ENCODE results near the gene ZNF705A. TPM values are rescaled to one million over a fixed set of nuclear protein-coding genes. Genes with fewer than 3 reads are reported as not detected.
"Not testable (repeated sequence)": the region's sequence is repeated elsewhere in the genome, so short reads cannot be mapped to it uniquely, and the experiment has no call there.

The ZNF705A gene
- total RNA-seq, 4 donors from 2014 or later: not detected

- no peak for ATAC-seq
- H3K27me3 ChIP-seq: no peaks in the 10 kb centered on the region
- H3K4me1 ChIP-seq: no peaks in the 10 kb centered on the region
- intact Hi-C loops (cut with DNase I; ENCODE audit: low total_unique reads): no loop called here
- no peak within 1 kb of the TSS for H3K27ac ChIP-seq
- TF ChIP-seq POLR2A (IDR thresholded peaks at IDR 0.05) (no peak), CTCF (IDR thresholded peaks at IDR 0.05 in 4 of 5, conservative IDR thresholded peaks at IDR 0.05 in 1 of 5) (no peak)
- DNase-seq: no peak
- no peaks in the 10 kb centered on the region for H3K36me3 ChIP-seq
- no peak within 1 kb of the TSS for H3K4me3 ChIP-seq
- no peaks in the 10 kb centered on the region for H3K9me3 ChIP-seq
- in situ Hi-C loops (cut with MboI; ENCODE audit: low sequenced_read_pairs in 4 of 4): loop anchor here in 3 of 4 donors (25.0 kb wide), 1 partner anchor 114 kb away; the partner anchor contains the start of gene FAM90A1 (in 3 of the 3)
Measured at GRCh38 chr12:8123124-8123912, 33.5 kb upstream of the ZNF705A start, which contains the start of gene CLEC4A. CLEC4A (plus strand) TSS chr12:8123617; CDS start chr12:8123879, 262 bp downstream.

GRCh38 chr12:8127138-8127537 is 29.7 kb upstream of the ZNF705A start:
- ATAC-seq (no peak), DNase-seq (no peak)
- peaks cover 0 to 9% of the 10 kb centered on the region in 2 donors for H3K36me3 ChIP-seq
- no peaks in the 10 kb centered on the region for H3K27me3 ChIP-seq
- H3K4me1 ChIP-seq: no peaks in the 10 kb centered on the region
- H3K4me3 ChIP-seq: no peak overlapping the region
- intact Hi-C loops (cut with DNase I; ENCODE audit: low total_unique reads): no loop called here
- no peak for TF ChIP-seq CTCF (IDR thresholded peaks at IDR 0.05 in 4 of 5, conservative IDR thresholded peaks at IDR 0.05 in 1 of 5)
- TF ChIP-seq POLR2A (IDR thresholded peaks at IDR 0.05): no peak
- in situ Hi-C loops (cut with MboI; ENCODE audit: low sequenced_read_pairs in 4 of 4): no loop called here
- no peak overlapping the region for H3K27ac ChIP-seq
- H3K9me3 ChIP-seq: no peaks in the 10 kb centered on the region

GRCh38 chr12:8133636-8134397 is 23.0 kb upstream of the ZNF705A start:
- intact Hi-C loops (cut with DNase I; ENCODE audit: low total_unique reads); in situ Hi-C loops (cut with MboI; ENCODE audit: low sequenced_read_pairs in 4 of 4); DNase-seq; H3K4me1 ChIP-seq; H3K27ac ChIP-seq; ATAC-seq; H3K4me3 ChIP-seq; H3K9me3 ChIP-seq; H3K27me3 ChIP-seq: not testable (repeated sequence)
- peaks cover 0 to 29% of the 10 kb centered on the region in 2 donors for H3K36me3 ChIP-seq

DNA sequence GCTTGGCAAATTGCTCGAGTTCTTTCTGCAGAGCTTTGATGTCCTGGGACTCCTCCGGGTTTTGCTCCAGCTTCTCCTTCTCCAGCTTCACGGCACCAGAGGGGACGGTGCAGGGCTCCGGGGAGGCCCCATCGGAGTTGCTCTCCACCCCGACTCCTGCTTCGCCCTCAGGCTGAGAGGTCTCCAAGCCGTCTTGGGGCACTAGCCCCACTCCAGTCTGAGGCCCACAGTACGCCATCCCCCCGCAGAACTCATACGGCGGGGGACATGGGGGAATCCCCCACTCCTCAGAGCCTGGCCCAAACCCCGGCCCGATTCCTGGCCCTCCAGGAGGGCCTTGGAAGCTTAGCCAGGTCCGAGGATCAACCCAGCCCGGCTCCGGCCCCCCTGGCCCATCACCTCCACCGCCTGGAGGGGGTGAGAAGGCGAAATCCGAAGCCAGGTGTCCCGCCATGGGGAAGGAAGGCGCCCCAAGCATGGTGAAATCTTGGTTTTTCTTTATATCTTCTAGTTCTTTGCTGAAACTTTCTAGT is 22.4 kb upstream of the ZNF705A start:
- H3K36me3 ChIP-seq: peaks cover 0 to 32% of the 10 kb centered on the region in 2 donors
- ATAC-seq; H3K9me3 ChIP-seq; DNase-seq; H3K4me1 ChIP-seq; H3K27ac ChIP-seq; in situ Hi-C loops (cut with MboI; ENCODE audit: low sequenced_read_pairs in 4 of 4); H3K27me3 ChIP-seq; H3K4me3 ChIP-seq; intact Hi-C loops (cut with DNase I; ENCODE audit: low total_unique reads): not testable (repeated sequence)

DNA sequence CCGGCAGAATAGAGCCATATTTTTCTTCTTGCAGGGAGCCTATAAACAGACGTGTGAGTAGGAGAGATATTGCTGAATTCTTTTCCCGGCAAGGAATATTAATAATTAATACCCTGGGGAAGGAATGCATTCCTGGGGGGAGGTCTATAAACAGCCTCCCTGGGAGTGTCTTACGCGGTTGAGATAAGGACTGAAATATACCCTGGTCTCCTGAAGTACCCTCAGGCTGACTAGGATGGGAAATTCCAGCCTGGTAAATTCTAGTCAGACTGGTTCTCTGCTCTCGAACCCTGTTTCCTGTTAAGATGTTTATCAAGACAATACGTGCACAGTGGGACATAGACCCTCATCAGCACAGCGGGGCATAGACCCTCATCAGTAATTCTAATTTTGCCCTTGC is 15.2 kb upstream of the ZNF705A start:
- H3K4me1 ChIP-seq; H3K9me3 ChIP-seq; H3K27me3 ChIP-seq; H3K27ac ChIP-seq; DNase-seq; H3K4me3 ChIP-seq; in situ Hi-C loops (cut with MboI; ENCODE audit: low sequenced_read_pairs in 4 of 4); intact Hi-C loops (cut with DNase I; ENCODE audit: low total_unique reads); ATAC-seq: not testable (repeated sequence)
- H3K36me3 ChIP-seq: peaks cover 0 to 30% of the 10 kb centered on the region in 2 donors

DNA sequence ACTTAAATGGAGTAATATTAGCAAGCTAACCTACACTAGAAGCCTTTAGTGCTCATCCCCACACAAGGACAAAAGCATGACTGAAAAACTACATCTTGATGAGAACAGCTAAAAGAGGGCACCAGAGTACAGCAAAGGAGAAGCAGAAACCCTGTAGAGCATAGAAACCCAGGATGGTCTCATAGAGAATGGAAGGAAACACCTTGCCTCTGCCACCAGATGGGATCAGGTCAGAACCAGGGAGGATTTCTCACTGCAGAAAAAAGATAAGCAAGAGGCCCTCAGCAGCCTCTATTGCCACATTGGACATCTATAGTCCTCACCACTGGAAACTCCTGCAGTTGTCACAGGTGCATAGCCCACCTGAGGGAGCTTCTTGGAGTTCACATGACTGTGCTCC is 13.6 kb upstream of the ZNF705A start:
- TF ChIP-seq POLR2A (IDR thresholded peaks at IDR 0.05) (no peak), CTCF (IDR thresholded peaks at IDR 0.05 in 4 of 5, conservative IDR thresholded peaks at IDR 0.05 in 1 of 5) (no peak)
- Histone ChIP-seq H3K4me1 (no peaks in the 10 kb centered on the region), H3K4me3 (no peak overlapping the region), H3K27ac (no peak overlapping the region), H3K9me3 (no peaks in the 10 kb centered on the region), H3K27me3 (no peaks in the 10 kb centered on the region), H3K36me3 (peaks cover 0 to 14% of the 10 kb centered on the region in 2 donors)
- intact Hi-C loops (cut with DNase I; ENCODE audit: low total_unique reads): no loop called here
- ATAC-seq (no peak), DNase-seq (no peak)
- in situ Hi-C loops (cut with MboI; ENCODE audit: low sequenced_read_pairs in 4 of 4): no loop called here
